Neural cell (in vitro differentiated cells): ENCODE results near the gene PIEZO1. TPM values are rescaled to one million over a fixed set of nuclear protein-coding genes. Genes with fewer than 3 reads are reported as not detected.

Experiments
- H2AFZ ChIP-seq: fragments of 200-600, 300-800 bp; sonication (generic), shearing (Covaris generic); 2 replicates; pipeline ENCODE4 v1.6.0; 2014; ENCODE audit warnings: low read depth, mild to moderate bottlenecking, antibody characterized with exemption, low read length, moderate library complexity
- H3F3A ChIP-seq: fragments of 200-600 bp; shearing (Covaris generic); 2 replicates; pipeline ENCODE4 v1.6.1; 2016; ENCODE audit warnings: mild to moderate bottlenecking, moderate library complexity, mixed read lengths, antibody characterized with exemption, low read length; ENCODE audit not compliant: insufficient read depth, poor library complexity, severe bottlenecking
- H3K27ac ChIP-seq: fragments of 200-600, 300-800 bp; sonication (generic), shearing (Covaris generic); 2 replicates; pipeline ENCODE4 v1.5.1; 2014; ENCODE audit warnings: mild to moderate bottlenecking, low read length, moderate library complexity
- H3K27me3 ChIP-seq: fragments of 300-800, 200-600 bp; sonication (generic), shearing (Covaris generic); 2 replicates; pipeline ENCODE4 v1.6.0; 2014; ENCODE audit warnings: mild to moderate bottlenecking, low read depth, low read length, moderate library complexity; ENCODE audit not compliant: insufficient read depth
- H3K36me3 ChIP-seq: fragments of 300-800, 200-600 bp; sonication (generic), shearing (Covaris generic); 2 replicates; pipeline ENCODE4 v1.5.1; 2014; ENCODE audit warnings: mild to moderate bottlenecking, antibody characterized with exemption, low read length, moderate library complexity; ENCODE audit not compliant: insufficient read depth
- H3K4me2 ChIP-seq: fragments of 300-800, 200-600 bp; sonication (generic), shearing (Covaris generic); 2 replicates; pipeline ENCODE4 v1.6.0; 2014; ENCODE audit warnings: mild to moderate bottlenecking, low read length
- H3K4me3 ChIP-seq: fragments of 300-800, 200-600 bp; sonication (generic), shearing (Covaris generic); 2 replicates; pipeline ENCODE4 v1.5.1; 2014; ENCODE audit warnings: mild to moderate bottlenecking, low read length, moderate library complexity
- H3K79me2 ChIP-seq: fragments of 200-600 bp; shearing (Covaris generic); replicated peaks from 2 replicates; pipeline ENCODE4 v1.6.0; 2014; ENCODE audit warnings: mild to moderate bottlenecking, low read length, moderate library complexity; ENCODE audit not compliant: insufficient read depth
- H3K9ac ChIP-seq: fragments of 300-800, 200-600 bp; sonication (generic), shearing (Covaris generic); 2 replicates; pipeline ENCODE4 v1.6.1; 2016; ENCODE audit warnings: mild to moderate bottlenecking, low read length, mixed read lengths
- H3K9me2 ChIP-seq: fragments of 200-600 bp; shearing (Covaris generic); 2 replicates; pipeline ENCODE4 v1.6.1; 2016; ENCODE audit warnings: mild to moderate bottlenecking, low read length, mixed read lengths; ENCODE audit not compliant: insufficient read depth
- H3K9me3 ChIP-seq: fragments of 200-600, 300-800 bp; sonication (generic), shearing (Covaris generic); 2 replicates; pipeline ENCODE4 v1.6.1; 2016; ENCODE audit warnings: mild to moderate bottlenecking, mixed run types, low read length, moderate library complexity, mixed read lengths
- H4K20me1 ChIP-seq: fragments of 200-600 bp; shearing (Covaris generic); 2 replicates; pipeline ENCODE4 v1.6.1; 2016; ENCODE audit warnings: mild to moderate bottlenecking, mixed run types; ENCODE audit not compliant: insufficient read depth
- CTCF ChIP-seq: fragments of 450-650 bp; IDR thresholded peaks from 2 replicates; pipeline ENCODE4 v1.5.1; 2014; ENCODE audit warnings: antibody characterized with exemption, mild to moderate bottlenecking, moderate library complexity; ENCODE audit not compliant: poor library complexity, severe bottlenecking
- EP300 ChIP-seq: fragments of 450-650 bp; conservative IDR thresholded peaks from 2 replicates; pipeline ENCODE4 v1.6.1; 2014; ENCODE audit warnings: antibody characterized with exemption, mild to moderate bottlenecking, moderate library complexity; ENCODE audit not compliant: poor library complexity, severe bottlenecking
- EZH2 ChIP-seq: fragments of 200-600, 300-800 bp; shearing (Covaris generic), sonication (generic); IDR thresholded peaks from 2 replicates; pipeline ENCODE4 v1.6.1; 2014; ENCODE audit warnings: antibody characterized with exemption, low read length, borderline replicate concordance, mild to moderate bottlenecking; ENCODE audit not compliant: insufficient read depth, poor library complexity, severe bottlenecking
- MXI1 ChIP-seq: fragments of 450-650 bp; conservative IDR thresholded peaks from 2 replicates; pipeline ENCODE4 v1.6.1; 2014; ENCODE audit warnings: antibody characterized with exemption, mild to moderate bottlenecking; ENCODE audit not compliant: poor library complexity, severe bottlenecking
- POLR2AphosphoS5 ChIP-seq: IDR thresholded peaks from 2 replicates; pipeline ENCODE4 v1.6.1; 2012
- RAD21 ChIP-seq: fragments of 450-650 bp; conservative IDR thresholded peaks from 2 replicates; pipeline ENCODE4 v1.6.1; 2014; ENCODE audit warnings: antibody characterized with exemption, mild to moderate bottlenecking, moderate library complexity
- REST ChIP-seq: IDR thresholded peaks from 2 replicates; pipeline ENCODE4 v1.6.1; 2012; ENCODE audit warnings: borderline replicate concordance
- SMC3 ChIP-seq: fragments of 450-650 bp; conservative IDR thresholded peaks from 2 replicates; pipeline ENCODE4 v1.6.1; 2014; ENCODE audit warnings: antibody characterized with exemption, mild to moderate bottlenecking, moderate library complexity; ENCODE audit not compliant: poor library complexity
- TAF1 ChIP-seq: IDR thresholded peaks from 2 replicates; pipeline ENCODE4 v1.6.1; 2012; ENCODE audit warnings: low read depth
- polyA plus RNA-seq: library from polyadenylated mRNA; depleted of rRNA; stranded (reverse); fragments of >200 nt; gene quantifications from 2 replicates; pipeline ENCODE4 v1.2.3, GENCODE V29; 2014

Gene PIEZO1
- polyA plus RNA-seq, 1 donor from 2014 or later: not detected

GRCh38 chr16:88705801-88706228 is 79.2 kb downstream of the PIEZO1 start:
- Histone ChIP-seq H3K36me3 (no peaks in the 10 kb centered on the region), H3K9ac (peak overlapping the region; percentile 72), H4K20me1 (no peaks in the 10 kb centered on the region), H3K27ac (no peak overlapping the region), H3K27me3 (no peaks in the 10 kb centered on the region), H3K9me2 (no peaks in the 10 kb centered on the region), H3K79me2 (peaks cover 15% of the 10 kb centered on the region), H3K4me2 (peak overlapping the region; percentile 96), H3F3A (no peaks in the 10 kb centered on the region), H2AFZ (no peak overlapping the region), H3K4me3 (peak overlapping the region; percentile 94), H3K9me3 (no peaks in the 10 kb centered on the region)
- TF ChIP-seq REST (no peak), SMC3 (no peak), POLR2AphosphoS5 (no peak), EZH2 (no peak), MXI1 (no peak), RAD21 (no peak), EP300 (no peak), TAF1 (no peak), CTCF (no peak)

GRCh38 chr16:88705076-88705684 is 79.8 kb downstream of the PIEZO1 start:
- peak overlapping the region; percentile 96 for H3K4me2 ChIP-seq
- H3K27me3 ChIP-seq: no peaks in the 10 kb centered on the region
- H3K9me2 ChIP-seq: no peaks in the 10 kb centered on the region
- no peaks in the 10 kb centered on the region for H3F3A ChIP-seq
- no peaks in the 10 kb centered on the region for H3K9me3 ChIP-seq
- no peaks in the 10 kb centered on the region for H4K20me1 ChIP-seq
- H3K36me3 ChIP-seq: no peaks in the 10 kb centered on the region
- peak overlapping the region; percentile 72 for H3K9ac ChIP-seq
- no peak overlapping the region for H3K27ac ChIP-seq
- no peak overlapping the region for H2AFZ ChIP-seq
- no peak for TF ChIP-seq MXI1
- no peak for TF ChIP-seq CTCF
- TF ChIP-seq POLR2AphosphoS5: no peak
- no peak for TF ChIP-seq EP300
- TF ChIP-seq REST: no peak
- no peak for TF ChIP-seq TAF1
- TF ChIP-seq EZH2: no peak
- TF ChIP-seq RAD21: no peak
- TF ChIP-seq SMC3: no peak
- peak overlapping the region; percentile 94 for H3K4me3 ChIP-seq
- H3K79me2 ChIP-seq: peaks cover 15% of the 10 kb centered on the region
